Motor neuron (in vitro differentiated cells): ENCODE measurements around the gene TMEM61. TPM values are rescaled to one million over a fixed set of nuclear protein-coding genes. Genes with fewer than 3 reads are reported as not detected.

ENCODE experiments used
- ATAC-seq, 8 experiments: fragments of 200-7000 bp; cut with Tn5 transposase; replicated peaks in 6 of 8; 2 replicates each; pipeline ENCODE4 v1.8.0; 2021; ENCODE audit warnings: mild to moderate bottlenecking in 8 of 8, moderate library complexity in 8 of 8
- H3K27ac ChIP-seq, 2 donors: fragments of 250-450 bp; sonication (Bioruptor Pico); 2 replicates each; pipeline ENCODE4 v1.9.0; 2021; ENCODE audit warnings: antibody characterized with exemption in 2 of 2, mild to moderate bottlenecking in 2 of 2, moderate library complexity in 1 of 2
- H3K4me1 ChIP-seq, 2 donors: fragments of 250-450 bp; sonication (Bioruptor Pico); replicated peaks in 1 of 2; 2 replicates each; pipeline ENCODE4 v1.6.1; 2021; ENCODE audit warnings: antibody characterized with exemption in 2 of 2, mild to moderate bottlenecking in 2 of 2, moderate library complexity in 1 of 2
- H3K4me3 ChIP-seq, 5 donors: fragments of 250-450 bp; sonication (Bioruptor Pico); 2 replicates each; pipeline ENCODE4 v1.9.0; 2021; ENCODE audit warnings: antibody characterized with exemption in 5 of 5, mild to moderate bottlenecking in 5 of 5, moderate library complexity in 4 of 5
- WGBS, 10 experiments: fragments of 450-650 bp; shearing (Covaris generic); methylation state at CpG; one replicate each; pipeline ENCODE4 v1.0.0; 2022; 5-methylcytosine and 5-hydroxymethylcytosine counted together
- in situ Hi-C, 9 experiments: fragments of 400-800 bp; cut with MboI; loops; one replicate each; pipeline ENCODE4 v1.15.0; 2021; ENCODE audit warnings: low sequenced_read_pairs in 9 of 9, low pct_unique_long_range_greater_than_20kb in 2 of 9; ENCODE audit not compliant: unreplicated experiment in 9 of 9
- total RNA-seq, 8 experiments: library from RNA; unstranded; fragments of 300-600 nt; gene quantifications; 2 replicates each; pipeline versions ENCODE4 v1.2.3 to v1.2.4, GENCODE V29; 2022

Gene TMEM61
- total RNA-seq, 8 experiments from 2014 or later: 0.21 to 2.3 TPM; not detected in 6

- WGBS, 10 experiments: 17 to 80% (median 48%) methylated on average over 1 to 23 of the region's 25 CpGs; no CpG with 5 or more reads in 4 of the 10 experiments
- in situ Hi-C loops: no loop called here
- H3K4me3 ChIP-seq: peak overlapping the region; percentile 15 to 29 (median 25)
- no peak overlapping the region for H3K27ac ChIP-seq
- H3K4me1 ChIP-seq: peaks cover 0 to 5% of the 10 kb centered on the region in 2 donors
- peak in 1 of 8 experiments; percentile 3 for ATAC-seq
Observed at GRCh38 chr1:54980046-54980527, 341 bp upstream of the TMEM61 start.

GRCh38 chr1:54981466-54981865 is 1.0 kb downstream of the TMEM61 start:
- no peak overlapping the region for H3K4me3 ChIP-seq
- in situ Hi-C loops: no loop called here
- no peak for ATAC-seq

GRCh38 chr1:54982739-54983138 is 2.3 kb downstream of the TMEM61 start:
- in situ Hi-C loops: no loop called here
- H3K4me3 ChIP-seq: no peak overlapping the region
- H3K27ac ChIP-seq: no peak overlapping the region
- peaks cover 0 to 5% of the 10 kb centered on the region in 2 donors for H3K4me1 ChIP-seq
- no peak for ATAC-seq

More at GRCh38 chr1:54981466-54981865, 1.0 kb downstream of the TMEM61 start:
- H3K27ac ChIP-seq: no peak overlapping the region
- WGBS, 10 experiments: 79 to 100% (median 93%) methylated on average over 4 to 8 of the region's 8 CpGs; no CpG with 5 or more reads in 3 of the 10 experiments
- peaks cover 0 to 5% of the 10 kb centered on the region in 2 donors for H3K4me1 ChIP-seq

- Histone ChIP-seq H3K4me1 (peaks cover 0 to 5% of the 10 kb centered on the region in 2 donors), H3K27ac (no peak overlapping the region), H3K4me3 (no peak overlapping the region)
- ATAC-seq: no peak
- in situ Hi-C loops: no loop called here
- WGBS, 10 experiments: 0 to 86% (median 65%) methylated on average over 1 to 6 of the region's 7 CpGs; no CpG with 5 or more reads in 3 of the 10 experiments
Observed at GRCh38 chr1:54984131-54984842, 3.9 kb downstream of the TMEM61 start.

- no peak overlapping the region for H3K4me3 ChIP-seq
- WGBS, 10 experiments: 40 to 92% (median 83%) methylated on average over 1 to 5 of the region's 5 CpGs; no CpG with 5 or more reads in 5 of the 10 experiments
- no peak for ATAC-seq
- peaks cover 0 to under 1% of the 10 kb centered on the region in 2 donors for H3K4me1 ChIP-seq
- no peak overlapping the region for H3K27ac ChIP-seq
- in situ Hi-C loops: no loop called here
Observed at GRCh38 chr1:54985556-54985955, 5.1 kb downstream of the TMEM61 start.

GRCh38 chr1:54986025-54986424 is 5.6 kb downstream of the TMEM61 start:
- Histone ChIP-seq H3K4me3 (no peak overlapping the region), H3K4me1 (no peaks in the 10 kb centered on the region), H3K27ac (no peak overlapping the region)
- in situ Hi-C loops: no loop called here
- WGBS, 10 experiments: 30 to 100% (median 84%) methylated on average over 1 to 12 of the region's 15 CpGs; no CpG with 5 or more reads in 4 of the 10 experiments
- no peak for ATAC-seq

GRCh38 chr1:54986533-54986932 is 6.1 kb downstream of the TMEM61 start:
- in situ Hi-C loops: no loop called here
- Histone ChIP-seq H3K4me3 (no peak overlapping the region), H3K4me1 (no peaks in the 10 kb centered on the region), H3K27ac (no peak overlapping the region)
- no peak for ATAC-seq
- 67 to 100% (median 94%) methylated on average over 1 to 2 of the region's 3 CpGs; no CpG with 5 or more reads in 4 of the 10 experiments for WGBS, 10 experiments

- H3K4me3 ChIP-seq: no peak overlapping the region
- in situ Hi-C loops: no loop called here
- no peaks in the 10 kb centered on the region for H3K4me1 ChIP-seq
- no peak overlapping the region for H3K27ac ChIP-seq
- 0 to 70% (median 40%) methylated on average over 1 to 2 of the region's 2 CpGs; no CpG with 5 or more reads in 3 of the 10 experiments for WGBS, 10 experiments
- ATAC-seq: peak in 5 of 8 experiments; percentile 6 to 86 (median 44)
Observed at GRCh38 chr1:54987427-54987826, 7.0 kb downstream of the TMEM61 start.

- 46 to 100% (median 74%) methylated on average over 2 to 6 of the region's 8 CpGs; no CpG with 5 or more reads in 3 of the 10 experiments for WGBS, 10 experiments
- no peak overlapping the region for H3K4me3 ChIP-seq
- H3K27ac ChIP-seq: no peak overlapping the region
- in situ Hi-C loops: no loop called here
- ATAC-seq: peak in 6 of 8 experiments; percentile 16 to 98 (median 76)
- no peaks in the 10 kb centered on the region for H3K4me1 ChIP-seq
Observed at GRCh38 chr1:54987919-54988705, 7.7 kb downstream of the TMEM61 start.

- no peak for ATAC-seq
- 52 to 96% (median 83%) methylated on average over 1 to 4 of the region's 4 CpGs; no CpG with 5 or more reads in 3 of the 10 experiments for WGBS, 10 experiments
- in situ Hi-C loops: no loop called here
- Histone ChIP-seq H3K27ac (no peak overlapping the region), H3K4me1 (peaks cover 0 to under 1% of the 10 kb centered on the region in 2 donors), H3K4me3 (no peak overlapping the region)
Observed at GRCh38 chr1:54988975-54989374, 8.5 kb downstream of the TMEM61 start.

- peak in 1 of 8 experiments; percentile 69 for ATAC-seq
- 86 to 87% methylated on average over 4 to 7 of the region's 8 CpGs; no CpG with 5 or more reads in 8 of the 10 experiments for WGBS, 10 experiments
- no peak overlapping the region for H3K27ac ChIP-seq
- no peak overlapping the region for H3K4me3 ChIP-seq
- in situ Hi-C loops: no loop called here
- H3K4me1 ChIP-seq: peaks cover 0 to 5% of the 10 kb centered on the region in 2 donors
Observed at GRCh38 chr1:54989473-54989872, 9.0 kb downstream of the TMEM61 start.

- in situ Hi-C loops: loop anchor here in 1 of 9 experiments (10.0 kb wide), 1 partner anchor 45 kb away; no protein-coding TSS in a partner anchor
- WGBS, 10 experiments: 58 to 100% (median 77%) methylated on average over 1 to 12 of the region's 13 CpGs; no CpG with 5 or more reads in 4 of the 10 experiments
- peaks cover 0 to 6% of the 10 kb centered on the region in 2 donors for H3K4me1 ChIP-seq
- no peak for ATAC-seq
- no peak overlapping the region for H3K27ac ChIP-seq
- H3K4me3 ChIP-seq: no peak overlapping the region
Observed at GRCh38 chr1:54989968-54990810, 9.8 kb downstream of the TMEM61 start.
